Kidney (tissue), 14 donors: Measurements from ENCODE around the gene RETREG1. TPM values are rescaled to one million over a fixed set of nuclear protein-coding genes. Genes with fewer than 3 reads are reported as not detected.

Source experiments
- DNase-seq, 5 donors: peaks; one replicate each; pipeline ENCODE4 v3.0.0-alpha.2; 2013 to 2020
- FAIRE-seq: peaks from 2 replicates; lab custom pipeline; 2012; peaks lifted over from hg19 to GRCh38; lab: Jason Lieb, UNC
- H3K27ac ChIP-seq, 2 donors: one replicate each; pipeline ENCODE4 v1.7.0; 2013; ENCODE audit warnings: low read depth in 2 of 2, low read length in 2 of 2, inconsistent platforms in 1 of 2
- H3K27me3 ChIP-seq: one replicate; pipeline ENCODE4 v1.7.1; 2013; ENCODE audit warnings: low read length, inconsistent platforms; ENCODE audit not compliant: control insufficient read depth, insufficient read depth
- H3K36me3 ChIP-seq, 3 donors: one replicate each; pipeline versions ENCODE4 v1.7.0 to v1.7.1; 2013; ENCODE audit warnings: low read length in 3 of 3, control low read depth in 1 of 3, inconsistent platforms in 1 of 3; ENCODE audit not compliant: insufficient read depth in 3 of 3, control insufficient read depth in 2 of 3
- H3K4me1 ChIP-seq, 3 donors: one replicate each; pipeline versions ENCODE4 v1.7.0 to v1.7.1; 2013; ENCODE audit warnings: low read length in 3 of 3, inconsistent platforms in 1 of 3, low read depth in 1 of 3; ENCODE audit not compliant: control insufficient read depth in 2 of 3, insufficient read depth in 2 of 3
- H3K4me3 ChIP-seq, 3 donors: one replicate each; pipeline versions ENCODE4 v1.7.0 to v1.8.1; 2013; ENCODE audit warnings: low read length in 3 of 3, control low read depth in 1 of 3, inconsistent platforms in 1 of 3
- H3K9ac ChIP-seq, 3 donors: one replicate each; pipeline versions ENCODE4 v1.7.0 to v1.7.1; 2013; ENCODE audit warnings: low read length in 3 of 3, control low read depth in 1 of 3, inconsistent platforms in 1 of 3
- H3K9me3 ChIP-seq, 3 donors: one replicate each; pipeline versions ENCODE4 v1.7.0 to v1.7.1; 2013; ENCODE audit warnings: low read length in 3 of 3, control low read depth in 1 of 3, inconsistent platforms in 1 of 3; ENCODE audit not compliant: control insufficient read depth in 2 of 3, insufficient read depth in 1 of 3
- CTCF ChIP-seq: IDR thresholded peaks from 3 replicates; pipeline ENCODE4 v1.5.1; 2012; ENCODE audit warnings: mild to moderate bottlenecking, moderate library complexity, borderline replicate concordance; ENCODE audit not compliant: insufficient read depth; ENCODE audit errors: extremely low read depth
- intact Hi-C: fragments of 100-400 bp; cut with DNase I; formaldehyde crosslinking; loops from one replicate; pipeline ENCODE4 v1.11.1; 2022
- polyA plus RNA-seq: library from polyadenylated mRNA; stranded (reverse); fragments of 350-450 nt; fragmentation: Illumina TruSeq; extraction: RNeasy Lipid Tissue Mini Kit (QIAGEN cat#74804); gene quantifications from one replicate; pipeline ENCODE4 v1.2.3, GENCODE V29; 2014; ENCODE audit warnings: low read depth, low replicate concordance; ENCODE audit not compliant: insufficient read depth
- total RNA-seq: library from RNA; stranded (reverse); fragmentation: NEBNext Ultra II Directional; extraction: Animal tissue kit (Norgen Biotek cat#: 25700); gene quantifications from one replicate; pipeline ENCODE4 v1.2.1, GENCODE V29; 2021
- donor health status: control.
- donor health status: control.
- donor health status: control.
- donor health status: control.
- donor health status: control.
- donor health status: DM: yes; HTN: yes; CAD: no.
- donor health status: Normal renal cell carcinoma (clear cell type).

The RETREG1 gene
- total and polyA plus RNA-seq, 2 donors from 2014 or later = 53.6 to 104 TPM

- Histone ChIP-seq H3K36me3 (no peaks in the 10 kb centered on the region), H3K27ac (no peak overlapping the region), H3K9ac (no peak overlapping the region), H3K4me1 (peaks cover 0 to 14% (median 0%) of the 10 kb centered on the region in 3 donors), H3K4me3 (no peak overlapping the region), H3K27me3 (no peaks in the 10 kb centered on the region), H3K9me3 (peaks cover 0 to 8% (median 0%) of the 10 kb centered on the region in 3 donors)
- TF ChIP-seq CTCF = no peak
- intact Hi-C loops = no loop called here
- DNase-seq (no peak), FAIRE-seq (no peak)
Measured at GRCh38 chr5:16490911-16491310, 125.9 kb downstream of the RETREG1 start.

- H3K27ac ChIP-seq = no peak overlapping the region
- TF ChIP-seq CTCF = peak; percentile 66
- no peak overlapping the region for H3K4me3 ChIP-seq
- DNase-seq (peak in 2 of 5 donors; percentile 63 to 77), FAIRE-seq (peak; percentile 96)
- no peak overlapping the region for H3K9ac ChIP-seq
- peaks cover 0 to 14% (median 0%) of the 10 kb centered on the region in 3 donors for H3K4me1 ChIP-seq
- intact Hi-C loops = no loop called here
- no peaks in the 10 kb centered on the region for H3K27me3 ChIP-seq
- no peaks in the 10 kb centered on the region for H3K36me3 ChIP-seq
- H3K9me3 ChIP-seq = no peaks in the 10 kb centered on the region
Measured at GRCh38 chr5:16489322-16489791, 127.4 kb downstream of the RETREG1 start.

GRCh38 chr5:16487456-16487855 is 129.3 kb downstream of the RETREG1 start:
- H3K4me1 ChIP-seq = peaks cover 0 to 14% (median 0%) of the 10 kb centered on the region in 3 donors
- H3K9me3 ChIP-seq = no peaks in the 10 kb centered on the region
- no peak overlapping the region for H3K4me3 ChIP-seq
- FAIRE-seq (no peak), DNase-seq (no peak)
- H3K27ac ChIP-seq = peak overlapping the region; percentile 80 to 85
- H3K27me3 ChIP-seq = no peaks in the 10 kb centered on the region
- no peaks in the 10 kb centered on the region for H3K36me3 ChIP-seq
- TF ChIP-seq CTCF = no peak
- intact Hi-C loops = no loop called here
- no peak overlapping the region for H3K9ac ChIP-seq

GRCh38 chr5:16486711-16487111 is 130.1 kb downstream of the RETREG1 start:
- intact Hi-C loops = no loop called here
- peak in 1 of 5 donors; percentile 36 for DNase-seq

More at GRCh38 chr5:16486711-16487111, 130.1 kb downstream of the RETREG1 start:
- Histone ChIP-seq H3K9ac (no peak overlapping the region), H3K27ac (peak overlapping the region; percentile 80 to 85), H3K27me3 (no peaks in the 10 kb centered on the region), H3K36me3 (no peaks in the 10 kb centered on the region), H3K4me3 (no peak overlapping the region), H3K4me1 (peaks cover 0 to 14% (median 0%) of the 10 kb centered on the region in 3 donors), H3K9me3 (no peaks in the 10 kb centered on the region)
- no peak for TF ChIP-seq CTCF
- peak; percentile 66 for FAIRE-seq
